ENCODE data around the gene RAB7A.

DNA sequence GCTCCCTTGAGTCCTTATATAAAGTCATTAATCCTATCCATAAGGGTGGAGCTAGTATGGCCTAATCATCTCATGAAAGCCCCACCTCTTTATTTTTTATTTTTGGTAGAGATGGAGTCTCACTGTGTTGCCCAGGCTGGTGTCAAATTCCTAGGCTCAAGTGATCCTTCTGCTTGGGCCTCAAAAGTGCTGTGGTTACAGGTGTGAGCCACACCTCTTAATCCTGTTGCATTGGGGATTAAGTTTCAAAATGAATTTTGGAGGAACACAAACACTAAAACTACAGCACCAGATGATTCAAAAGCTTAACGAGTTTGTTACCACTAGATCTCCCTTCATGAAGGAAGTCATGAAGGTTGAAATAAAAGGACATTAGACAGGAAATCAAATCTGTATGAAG lies 27.7 kb downstream of the RAB7A start:
- TF ChIP-seq, protein P1, sequence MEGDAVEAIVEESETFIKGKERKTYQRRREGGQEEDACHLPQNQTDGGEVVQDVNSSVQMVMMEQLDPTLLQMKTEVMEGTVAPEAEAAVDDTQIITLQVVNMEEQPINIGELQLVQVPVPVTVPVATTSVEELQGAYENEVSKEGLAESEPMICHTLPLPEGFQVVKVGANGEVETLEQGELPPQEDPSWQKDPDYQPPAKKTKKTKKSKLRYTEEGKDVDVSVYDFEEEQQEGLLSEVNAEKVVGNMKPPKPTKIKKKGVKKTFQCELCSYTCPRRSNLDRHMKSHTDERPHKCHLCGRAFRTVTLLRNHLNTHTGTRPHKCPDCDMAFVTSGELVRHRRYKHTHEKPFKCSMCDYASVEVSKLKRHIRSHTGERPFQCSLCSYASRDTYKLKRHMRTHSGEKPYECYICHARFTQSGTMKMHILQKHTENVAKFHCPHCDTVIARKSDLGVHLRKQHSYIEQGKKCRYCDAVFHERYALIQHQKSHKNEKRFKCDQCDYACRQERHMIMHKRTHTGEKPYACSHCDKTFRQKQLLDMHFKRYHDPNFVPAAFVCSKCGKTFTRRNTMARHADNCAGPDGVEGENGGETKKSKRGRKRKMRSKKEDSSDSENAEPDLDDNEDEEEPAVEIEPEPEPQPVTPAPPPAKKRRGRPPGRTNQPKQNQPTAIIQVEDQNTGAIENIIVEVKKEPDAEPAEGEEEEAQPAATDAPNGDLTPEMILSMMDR (IDR thresholded peaks at IDR 0.05) = no peak
- TF ChIP-seq POLR2A (IDR thresholded peaks at IDR 0.05) = no peak
- no peak for TF ChIP-seq POLR2AphosphoS5 (IDR thresholded peaks at IDR 0.05; ENCODE audit: insufficient read depth in 1 of 2, low read depth in 1 of 2)
